HUDEP-2 (cell line): ENCODE results near the gene MAP3K20.
"Not testable (repeated sequence)": the region's sequence is repeated elsewhere in the genome, so short reads cannot be mapped to it uniquely, and the experiment has no call there.

Source experiments
- DNase-seq, 76 experiments: peaks; one replicate each; lab custom pipeline; 2025; ENCODE audit not compliant: unreplicated experiment in 76 of 76; lab: John Stamatoyannopoulos, UW

Gene MAP3K20

DNA sequence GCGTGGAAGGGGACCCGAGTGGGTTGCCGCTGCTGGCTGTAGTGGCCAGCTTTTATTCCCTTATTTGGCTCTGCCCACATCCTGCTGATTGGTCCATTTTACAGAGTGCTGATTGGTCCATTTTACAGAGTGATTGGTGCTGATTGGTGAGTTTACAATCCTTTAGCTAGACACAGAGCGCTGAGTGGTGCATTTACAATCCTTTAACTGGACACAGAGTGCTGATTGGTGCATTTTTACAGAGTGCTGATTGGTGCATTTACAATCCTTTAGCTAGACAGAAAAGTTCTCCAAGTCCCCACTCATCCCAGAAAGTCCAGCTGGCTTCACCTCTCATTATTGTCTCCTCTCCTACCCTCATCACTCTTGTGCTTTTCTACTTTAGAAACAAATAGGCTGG is 225.9 kb downstream of the MAP3K20 start:
- not testable (repeated sequence) for DNase-seq

DNA sequence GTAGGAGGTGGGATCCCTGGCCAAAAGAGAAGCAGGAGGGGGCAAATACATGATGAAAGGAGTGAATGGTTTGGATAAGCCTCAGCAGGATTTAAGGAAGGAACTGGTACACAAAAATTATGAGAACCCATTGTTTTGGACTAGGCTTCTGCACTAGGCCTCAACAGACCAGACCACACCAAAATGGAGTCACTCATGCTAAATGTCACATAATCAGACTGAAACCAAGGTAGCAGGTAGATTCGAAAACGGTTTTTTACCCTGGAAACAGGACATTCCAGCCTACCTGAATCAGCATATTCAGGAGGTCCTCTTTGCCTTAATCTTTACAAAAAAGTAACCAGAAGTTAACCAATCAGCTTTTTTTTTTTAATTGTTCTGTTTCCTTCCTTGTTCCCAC is 229.7 kb downstream of the MAP3K20 start:
- DNase-seq = no peak

DNA sequence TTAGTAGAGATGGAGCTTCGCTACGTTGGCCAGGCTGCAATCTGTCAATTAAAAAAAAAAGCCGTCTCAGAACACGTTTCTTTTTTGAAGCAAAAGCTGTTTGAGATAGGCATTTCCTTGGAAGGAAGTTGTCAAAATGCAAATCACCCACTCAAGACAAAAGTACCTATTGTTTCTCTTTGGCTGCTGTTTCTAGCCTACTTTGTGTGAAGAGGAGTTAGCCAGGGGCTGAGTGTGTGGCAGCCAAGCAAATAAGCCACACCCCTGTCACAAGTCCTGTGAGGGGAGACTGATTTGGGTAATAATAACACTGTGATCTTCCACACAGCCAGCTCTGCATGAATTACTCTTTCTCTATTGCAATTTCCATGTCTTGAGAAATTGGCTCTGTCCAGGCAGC is 231.6 kb downstream of the MAP3K20 start:
- DNase-seq = no peak

DNA sequence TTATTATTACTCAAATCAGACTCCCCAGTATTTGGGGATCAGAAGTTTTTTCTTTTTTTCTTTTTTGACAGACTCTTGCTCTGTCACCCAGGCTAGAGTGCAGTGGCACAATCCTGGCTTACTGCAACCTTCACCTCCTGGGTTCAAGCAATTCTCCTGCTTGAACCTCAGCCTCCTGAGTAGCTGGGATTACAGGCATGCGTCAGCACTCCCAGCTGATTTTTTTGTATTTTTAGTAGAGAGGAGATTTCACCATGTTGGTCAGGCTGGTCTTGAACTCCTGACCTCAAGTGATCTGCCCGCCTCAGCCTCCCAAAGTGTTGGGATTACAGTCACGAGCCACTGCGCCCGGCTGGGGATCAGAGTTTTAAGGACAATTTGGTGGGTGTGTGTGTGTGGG is 233.7 kb downstream of the MAP3K20 start:
- not testable (repeated sequence) for DNase-seq

DNA sequence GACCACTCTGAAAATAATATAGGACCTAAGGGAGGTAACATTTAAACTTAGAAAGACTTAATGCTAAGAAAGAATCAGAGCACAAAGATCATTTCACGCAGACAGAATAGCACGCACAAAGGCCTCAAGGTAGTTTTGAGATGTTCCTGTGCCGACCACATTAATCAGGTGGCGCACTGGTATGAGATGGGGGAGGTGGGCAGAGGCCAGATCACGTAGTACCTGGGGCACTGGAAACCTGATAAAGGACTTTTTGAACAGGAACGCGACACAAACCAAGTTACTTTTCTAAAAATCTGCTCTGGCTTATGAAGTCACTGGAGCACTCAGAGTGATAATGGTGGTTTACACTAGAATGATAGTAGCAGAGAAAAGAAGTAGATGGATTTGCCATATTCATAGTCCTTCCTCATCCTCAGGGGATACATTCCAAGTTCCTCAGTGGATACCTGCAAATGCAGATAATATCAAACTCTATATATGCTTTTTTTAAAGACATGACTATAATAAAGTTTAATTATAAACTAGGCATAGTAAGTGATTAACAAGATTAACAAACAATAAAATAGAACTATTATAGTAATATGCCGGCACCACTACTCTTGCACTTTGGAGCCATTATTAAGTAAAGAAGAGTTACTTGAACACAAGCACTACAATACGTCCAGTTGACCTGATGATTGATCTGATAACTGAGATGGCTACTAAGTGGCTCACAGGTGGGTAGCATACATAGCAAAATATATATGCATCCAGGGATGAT is 236.4 kb downstream of the MAP3K20 start:
- no peak for DNase-seq
